NCI-H748 (cell line): Measurements from ENCODE around the gene TAS1R2.

Experiments used
- DNase-seq: peaks from one replicate; lab custom pipeline; 2025; ENCODE audit not compliant: unreplicated experiment; lab: John Stamatoyannopoulos, UW

Gene TAS1R2

GRCh38 chr1:18803151-18803791, 56.2 kb downstream of the TAS1R2 start:
- DNase-seq, result no peak

GRCh38 chr1:18802231-18802630, 57.2 kb downstream of the TAS1R2 start:
- DNase-seq, result no peak

DNA sequence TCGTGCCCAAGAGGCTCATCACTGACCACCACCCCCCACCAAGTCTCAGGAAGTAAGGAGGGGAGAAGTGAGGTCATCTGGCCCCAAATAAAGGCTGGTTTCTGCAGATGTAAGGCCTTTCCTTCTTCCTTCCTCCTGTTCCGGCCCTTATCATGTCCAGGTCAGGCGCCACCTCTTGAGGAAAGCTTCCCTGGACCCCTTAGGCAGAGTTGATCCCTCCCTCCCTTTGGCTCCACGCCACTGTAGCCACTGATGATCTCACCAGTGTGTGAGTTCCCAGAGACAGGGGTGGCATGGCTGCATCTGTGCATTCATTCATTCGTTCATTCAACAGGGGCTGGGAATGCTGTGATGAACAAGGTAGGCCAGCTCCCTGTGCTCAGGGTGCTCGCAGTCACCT, 59.2 kb downstream of the TAS1R2 start:
- DNase-seq, result no peak

DNA sequence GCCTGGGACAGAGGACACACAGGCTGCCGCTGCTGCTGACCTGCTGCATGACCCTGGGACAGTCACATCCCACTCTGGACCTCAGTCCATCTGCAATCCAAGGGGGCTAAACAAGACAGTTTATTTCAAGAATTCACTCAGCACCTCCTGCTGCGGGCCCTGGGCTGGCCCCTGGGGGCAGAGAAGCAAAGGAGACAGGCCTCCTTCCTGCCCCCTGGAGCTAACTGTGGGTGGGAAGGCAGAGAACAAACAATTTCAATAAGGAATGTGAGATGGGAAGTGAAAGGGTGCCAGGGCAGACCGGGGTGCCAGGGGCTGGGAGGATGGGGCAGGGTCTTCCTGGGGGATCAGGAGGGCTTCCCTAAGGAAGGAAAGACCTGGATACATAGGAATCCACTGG, 60.0 kb downstream of the TAS1R2 start:
- DNase-seq, result no peak

- DNase-seq, result no peak
These were observed 60.5 kb downstream of the TAS1R2 start for GRCh38 chr1:18798946-18799345.

DNA sequence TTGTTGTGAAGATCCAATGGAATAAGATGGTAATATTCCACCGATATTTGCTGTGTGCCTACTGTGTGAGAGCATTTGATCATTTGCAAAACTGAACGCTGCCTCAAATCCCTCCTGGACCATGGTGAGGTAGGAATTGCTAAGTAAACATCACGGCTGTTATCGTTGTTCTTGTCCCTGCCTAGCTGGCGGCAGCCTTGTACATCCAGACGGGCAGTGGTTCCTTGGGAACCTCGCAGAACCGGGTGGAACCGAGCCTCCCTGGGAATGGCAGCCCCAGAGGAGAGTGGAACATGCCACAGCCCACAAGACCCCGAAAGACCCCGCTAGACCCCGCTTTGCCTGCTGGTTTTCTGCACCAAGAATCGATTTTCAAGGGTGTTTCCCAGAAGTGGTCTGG, 60.9 kb downstream of the TAS1R2 start:
- no peak for DNase-seq

GRCh38 chr1:18796950-18797349, 62.5 kb downstream of the TAS1R2 start:
- DNase-seq, result no peak

DNA sequence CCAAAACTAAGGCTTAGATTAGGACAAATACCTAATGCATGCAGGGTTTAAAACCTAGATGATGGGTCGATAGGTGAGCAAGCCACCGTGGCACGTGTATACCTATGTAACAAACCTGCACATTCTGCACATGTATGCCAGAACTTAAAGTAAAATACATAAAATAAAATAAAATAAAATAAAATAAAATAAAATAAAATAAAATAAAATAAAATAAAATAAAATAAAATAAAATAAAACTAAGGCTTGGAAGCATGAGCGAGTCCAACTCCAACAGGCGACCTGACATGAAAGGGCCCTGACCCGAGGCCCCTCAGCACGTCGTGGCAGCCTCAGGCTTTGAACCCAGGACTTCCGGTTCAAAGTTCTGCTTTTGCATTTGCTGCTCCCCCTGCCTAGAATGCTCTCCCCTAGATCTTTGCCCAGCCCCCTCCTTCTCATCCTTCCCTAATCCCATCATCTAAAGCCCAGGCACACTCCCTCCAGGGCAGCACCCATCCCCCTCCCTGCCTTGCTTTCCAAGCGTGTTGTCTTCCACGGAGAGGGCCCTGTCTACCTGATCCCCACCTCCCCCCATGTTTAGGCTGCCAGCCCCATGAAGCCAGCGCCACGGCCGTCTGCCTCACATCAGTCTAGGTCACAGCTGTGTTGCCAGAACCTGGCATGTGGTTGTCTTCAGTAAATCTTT, 64.3 kb downstream of the TAS1R2 start:
- no peak for DNase-seq

DNA sequence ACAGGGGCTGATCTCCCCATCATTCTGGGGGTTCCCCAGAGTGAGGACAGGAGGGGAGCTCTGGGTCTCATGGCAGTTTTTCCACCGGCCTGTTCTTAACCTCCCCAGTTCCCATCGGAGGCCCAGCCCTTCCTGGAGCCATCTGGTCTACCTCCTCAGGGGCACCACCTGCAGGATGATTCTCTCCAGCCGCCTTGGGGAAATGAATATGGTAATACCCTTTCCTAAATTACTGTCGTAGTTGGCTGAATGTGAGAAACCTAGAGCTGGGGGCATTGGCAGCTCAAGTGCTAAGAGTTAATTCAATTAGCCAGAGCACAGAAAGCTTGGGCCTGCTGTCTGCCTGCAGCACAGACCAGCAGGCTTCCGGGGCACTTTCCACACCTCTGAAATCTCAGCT, 64.9 kb downstream of the TAS1R2 start:
- DNase-seq, result no peak

GRCh38 chr1:18794051-18794450, 65.4 kb downstream of the TAS1R2 start:
- peak; percentile 4 for DNase-seq

DNA sequence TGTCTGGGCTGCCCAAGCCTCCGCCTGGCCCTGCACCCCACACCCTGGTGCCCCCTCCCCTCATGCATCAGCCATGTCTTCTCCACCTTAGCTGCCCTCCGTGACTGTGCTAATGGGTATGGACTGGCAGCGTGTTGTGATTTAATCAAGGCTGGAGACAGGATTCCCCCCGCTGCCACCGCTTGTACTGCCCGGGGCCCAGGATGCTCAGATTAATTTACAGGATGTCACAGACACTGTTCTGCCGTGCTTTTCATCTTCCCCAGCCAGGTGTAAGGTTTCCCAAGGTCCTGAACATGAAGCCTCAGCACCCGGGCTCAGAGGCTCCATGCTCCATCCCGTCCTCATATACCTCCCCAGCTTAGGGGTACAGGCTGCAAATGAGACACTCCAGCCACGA, 66.3 kb downstream of the TAS1R2 start:
- no peak for DNase-seq

DNA sequence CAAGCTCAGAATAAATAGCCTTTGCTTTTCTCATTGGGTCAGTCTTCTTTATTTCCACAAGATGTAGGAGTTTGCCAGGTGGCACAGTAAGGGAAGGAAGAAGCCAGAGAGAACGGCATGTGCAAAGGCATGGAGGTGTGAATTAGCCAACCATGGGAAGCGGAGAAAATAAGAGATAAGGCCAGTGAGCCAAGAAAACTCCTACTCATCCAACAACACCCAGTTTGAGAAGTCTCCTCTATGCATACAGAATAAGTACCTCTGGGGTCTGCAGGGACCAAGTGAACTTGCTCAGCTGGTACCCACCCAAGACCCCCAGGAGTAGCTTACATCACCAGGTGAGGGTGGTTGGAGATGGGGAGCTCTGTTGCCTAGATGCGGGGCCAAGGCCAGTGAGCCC, 66.7 kb downstream of the TAS1R2 start:
- DNase-seq, result no peak
